ENCODE measurements around the gene GATB.
"Not testable (repeated sequence)": the region's sequence is repeated elsewhere in the genome, so short reads cannot be mapped to it uniquely, and the experiment has no call there.

GATB gene

GRCh38 chr4:151784706-151785105 lies 23.9 kb upstream of the GATB start:
- DNase-seq = no peak

- DNase-seq = no peak
Measured at GRCh38 chr4:151783867-151784266, 23.1 kb upstream of the GATB start.

GRCh38 chr4:151782296-151782695 lies 21.5 kb upstream of the GATB start:
- DNase-seq = no peak

GRCh38 chr4:151781026-151781425 lies 20.2 kb upstream of the GATB start:
- DNase-seq = no peak

GRCh38 chr4:151777471-151777870 lies 16.7 kb upstream of the GATB start:
- no peak for DNase-seq

GRCh38 chr4:151774324-151774723 lies 13.5 kb upstream of the GATB start:
- no peak for DNase-seq

- no peak for DNase-seq
Measured at GRCh38 chr4:151772274-151772673, 11.5 kb upstream of the GATB start.

GRCh38 chr4:151771664-151772063 lies 10.9 kb upstream of the GATB start:
- DNase-seq = no peak

GRCh38 chr4:151770154-151770553 lies 9.3 kb upstream of the GATB start:
- no peak for DNase-seq

- DNase-seq = no peak
Measured at GRCh38 chr4:151768835-151769234, 8.0 kb upstream of the GATB start.

GRCh38 chr4:151766691-151767090 lies 5.9 kb upstream of the GATB start:
- no peak for DNase-seq

- no peak for DNase-seq
Measured at GRCh38 chr4:151760002-151760401, 805 bp downstream of the GATB start.

GRCh38 chr4:151753056-151753455 lies 7.8 kb downstream of the GATB start:
- no peak for DNase-seq

GRCh38 chr4:151750156-151750555 lies 10.7 kb downstream of the GATB start:
- DNase-seq = no peak

GRCh38 chr4:151745481-151746231 lies 15.2 kb downstream of the GATB start:
- no peak for DNase-seq

GRCh38 chr4:151744614-151745013 lies 16.2 kb downstream of the GATB start:
- DNase-seq = no peak

- DNase-seq = no peak
Measured at GRCh38 chr4:151743894-151744293, 16.9 kb downstream of the GATB start.

- no peak for DNase-seq
Measured at GRCh38 chr4:151743128-151743854, 17.5 kb downstream of the GATB start.

- DNase-seq = no peak
Measured at GRCh38 chr4:151738720-151739517, 21.9 kb downstream of the GATB start.

- DNase-seq = not testable (repeated sequence)
Measured at GRCh38 chr4:151736852-151737251, 24.0 kb downstream of the GATB start.

- DNase-seq = no peak
Measured at GRCh38 chr4:151736361-151736760, 24.4 kb downstream of the GATB start.

- DNase-seq = not testable (repeated sequence)
Measured at GRCh38 chr4:151731670-151732069, 29.1 kb downstream of the GATB start.

GRCh38 chr4:151729731-151730559 lies 30.9 kb downstream of the GATB start:
- no peak for DNase-seq

Measured in activated naive CD4-positive, alpha-beta T cell (primary cell).